HCT116 (cell line): Measurements from ENCODE around the gene HIPK3. TPM values are rescaled to one million over a fixed set of nuclear protein-coding genes. Genes with fewer than 3 reads are reported as not detected.

ENCODE experiments used
- ATAC-seq: fragments of 200-7000 bp; cut with Tn5 transposase; 2 replicates; pipeline ENCODE4 v1.9.1; 2020; ENCODE audit warnings: mild to moderate bottlenecking, moderate library complexity
- BruUV-seq: library from RNA; stranded (reverse); fragments of 400-500 nt; replicated peaks from 2 replicates; lab custom pipeline; 2021; lab: Mats Ljungman, UMichigan
- CTCF ChIA-PET: fragments of 300-600 bp; sonication (Branson Sonifier 250); formaldehyde crosslinking; loops from one replicate; lab custom pipeline; 2021; ENCODE audit warnings: antibody characterized with exemption; lab: Charles Lee
- POLR2A ChIA-PET: fragments of 300-600, 350-600 bp; sonication (Branson Sonifier 250); formaldehyde crosslinking; loops from one replicate; lab custom pipeline; 2021; ENCODE audit warnings: antibody characterized with exemption; lab: Charles Lee
- RAD21 ChIA-PET, 2 experiments: fragments of 300-600 bp; sonication (Branson Sonifier 250); formaldehyde crosslinking; loops; one replicate each; lab custom pipeline; 2023; ENCODE audit warnings: low total read pairs in 2 of 2; ENCODE audit not compliant: uncharacterized antibody in 2 of 2, unreplicated experiment in 2 of 2, low non-redundant PET in 1 of 2; lab: Charles Lee
- DNase-seq: peaks from one replicate; pipeline ENCODE4 v3.0.0-alpha.2; 2010; ENCODE audit warnings: low read depth, low spot score
- H2AFZ ChIP-seq: fragments of 200-600 bp; shearing (Covaris generic), sonication (generic); 2 replicates; pipeline ENCODE4 v1.6.1; 2017; ENCODE audit warnings: low read depth, mixed run types, mixed read lengths, antibody characterized with exemption, low read length; ENCODE audit not compliant: poor library complexity, severe bottlenecking
- H3K27ac ChIP-seq: 2 replicates; pipeline ENCODE4 v1.5.1; 2012; ENCODE audit warnings: low read depth, low read length
- H3K27me3 ChIP-seq: fragments of 200-600 bp; sonication (generic); 2 replicates; pipeline ENCODE4 v1.6.1; 2016; ENCODE audit warnings: mixed run types, low read length, mixed read lengths; ENCODE audit not compliant: insufficient read depth
- H3K36me3 ChIP-seq, 2 experiments: fragments of 200-500 bp in 1 of 2; fragments of 200-600 bp in 1 of 2; sonication (Bioruptor generic) in 1 of 2; sonication (generic) in 1 of 2; 2 replicates each; pipeline versions ENCODE4 v1.5.1 to v1.6.1; 2014 to 2016; ENCODE audit warnings: low read length in 2 of 2, inconsistent platforms in 1 of 2, mixed read lengths in 1 of 2, mixed run types in 1 of 2; ENCODE audit not compliant: insufficient read depth in 2 of 2, control insufficient read depth in 1 of 2
- H3K4me1 ChIP-seq, 2 experiments: fragments of 200-600 bp in 1 of 2; sonication (generic) in 1 of 2; 2 replicates each; pipeline versions ENCODE4 v1.5.1 to v1.6.1; 2012 to 2017; ENCODE audit warnings: low read length in 2 of 2, inconsistent platforms in 1 of 2, mild to moderate bottlenecking in 1 of 2, mixed read lengths in 1 of 2, mixed run types in 1 of 2, moderate library complexity in 1 of 2; ENCODE audit not compliant: insufficient read depth in 2 of 2, control insufficient read depth in 1 of 2
- H3K4me2 ChIP-seq: fragments of 200-600 bp; sonication (generic); 2 replicates; pipeline ENCODE4 v1.6.1; 2017; ENCODE audit warnings: mixed run types, low read length, mixed read lengths
- H3K4me3 ChIP-seq, 2 experiments: fragments of 200-600 bp in 1 of 2; sonication (generic) in 1 of 2; replicated peaks in 1 of 2; 2 replicates each; pipeline ENCODE4 v1.5.1; 2011 to 2016; ENCODE audit warnings: low read length in 2 of 2, control low read depth in 1 of 2, low read depth in 1 of 2, mild to moderate bottlenecking in 1 of 2, mixed read lengths in 1 of 2, mixed run types in 1 of 2
- H3K79me2 ChIP-seq: fragments of 200-600 bp; sonication (generic); 2 replicates; pipeline ENCODE4 v1.6.1; 2017; ENCODE audit warnings: mild to moderate bottlenecking, mixed run types, low read length, moderate library complexity, mixed read lengths; ENCODE audit not compliant: insufficient read depth
- H3K9ac ChIP-seq: fragments of 200-600 bp; sonication (generic); 2 replicates; pipeline ENCODE4 v1.6.1; 2016; ENCODE audit warnings: low read length, mixed read lengths
- H3K9me2 ChIP-seq: fragments of 200-600 bp; sonication (generic), shearing (Covaris generic); 2 replicates; pipeline ENCODE4 v1.6.1; 2017; ENCODE audit warnings: mixed run types, mild to moderate bottlenecking, moderate library complexity; ENCODE audit not compliant: insufficient read depth
- H3K9me3 ChIP-seq, 2 experiments: fragments of 200-500 bp in 1 of 2; fragments of 200-600 bp in 1 of 2; sonication (Bioruptor generic) in 1 of 2; sonication (generic) in 1 of 2; 2 replicates each; pipeline ENCODE4 v1.6.1; 2014 to 2017; ENCODE audit warnings: low read length in 2 of 2, mixed read lengths in 2 of 2, inconsistent platforms in 1 of 2, low read depth in 1 of 2, mild to moderate bottlenecking in 1 of 2, mixed run types in 1 of 2, moderate library complexity in 1 of 2; ENCODE audit not compliant: control insufficient read depth in 1 of 2, insufficient read depth in 1 of 2
- H4K20me1 ChIP-seq: fragments of 200-600 bp; sonication (generic), shearing (Covaris generic); 2 replicates; pipeline ENCODE4 v1.6.1; 2017; ENCODE audit warnings: mixed run types, mild to moderate bottlenecking, moderate library complexity; ENCODE audit not compliant: insufficient read depth
- CTCF ChIP-seq, 3 experiments: fragments of 200-600 bp in 1 of 3; sonication (generic) in 1 of 3; IDR thresholded peaks in 2 of 3; conservative IDR thresholded peaks in 1 of 3; 2 replicates each; pipeline ENCODE4 v1.5.1; 2012 to 2017; ENCODE audit warnings: low read depth in 2 of 3, low read length in 2 of 3, antibody characterized with exemption in 1 of 3, borderline replicate concordance in 1 of 3, control low read depth in 1 of 3, mild to moderate bottlenecking in 1 of 3, mixed read lengths in 1 of 3, mixed run types in 1 of 3, moderate library complexity in 1 of 3; ENCODE audit not compliant: insufficient read depth in 1 of 3
- EGR1 ChIP-seq: IDR thresholded peaks from 2 replicates; pipeline ENCODE4 v1.6.1; 2012; ENCODE audit warnings: low read depth
- ELF1 ChIP-seq: IDR thresholded peaks from 2 replicates; pipeline ENCODE4 v1.6.1; 2012; ENCODE audit warnings: low read depth, borderline replicate concordance
- EZH2 ChIP-seq: fragments of 200-600 bp; sonication (generic); IDR thresholded peaks from 2 replicates; pipeline ENCODE4 v1.6.1; 2017; ENCODE audit warnings: antibody characterized with exemption, mixed run types
- FOSL1 ChIP-seq: IDR thresholded peaks from 2 replicates; pipeline ENCODE4 v1.6.1; 2012; ENCODE audit warnings: low read depth
- POLR2A ChIP-seq: IDR thresholded peaks from 2 replicates; pipeline ENCODE4 v1.7.0; 2011; ENCODE audit warnings: borderline replicate concordance; ENCODE audit not compliant: insufficient read depth, insufficient read length; ENCODE audit errors: extremely low read depth
- POLR2AphosphoS5 ChIP-seq: IDR thresholded peaks from 2 replicates; pipeline ENCODE4 v1.6.1; 2011; ENCODE audit warnings: mild to moderate bottlenecking, low read depth, low read length, moderate library complexity
- RAD21 ChIP-seq: IDR thresholded peaks from 2 replicates; pipeline ENCODE4 v1.6.1; 2012; ENCODE audit warnings: low read depth, mild to moderate bottlenecking
- REST ChIP-seq: IDR thresholded peaks from 2 replicates; pipeline ENCODE4 v1.6.1; 2012; ENCODE audit warnings: low read depth
- SIN3A ChIP-seq: IDR thresholded peaks from 2 replicates; pipeline ENCODE4 v1.6.1; 2012; ENCODE audit warnings: low read depth
- SRF ChIP-seq: IDR thresholded peaks from 2 replicates; pipeline ENCODE4 v1.6.1; 2012; ENCODE audit warnings: low read depth
- YY1 ChIP-seq: IDR thresholded peaks from 2 replicates; pipeline ENCODE4 v1.6.1; 2011; ENCODE audit warnings: low read length, low read depth, moderate library complexity, mild to moderate bottlenecking; ENCODE audit not compliant: insufficient replicate concordance; ENCODE audit errors: extremely low read depth
- ZFX ChIP-seq: fragments of 450-650 bp; IDR thresholded peaks from 2 replicates; pipeline ENCODE4 v1.6.1; 2017
- ZNF274 ChIP-seq: fragments of 200-500 bp; sonication (Bioruptor generic); IDR thresholded peaks from 2 replicates; pipeline ENCODE4 v1.6.1; 2014; ENCODE audit warnings: mild to moderate bottlenecking, low read depth, low read length, inconsistent platforms
- intact Hi-C: fragments of 100-400 bp; cut with micrococcal nuclease; formaldehyde crosslinking; loops from 2 replicates; pipeline ENCODE4 v1.10.0; 2022
- total RNA-seq: library from RNA; stranded (reverse); gene quantifications from one replicate; pipeline ENCODE4 v1.2.1, GENCODE V29; 2021; ENCODE audit not compliant: unreplicated experiment

The HIPK3 gene
- total RNA-seq, 1 experiment from 2014 or later, result 35.2 TPM

GRCh38 chr11:33320814-33321330 is 63.7 kb downstream of the HIPK3 start:
- no peaks in the 10 kb centered on the region for H3K36me3 ChIP-seq
- no peak overlapping the region for H3K4me2 ChIP-seq
- H3K27ac ChIP-seq, result no peak overlapping the region
- no TSS peak for BruUV-seq
- CTCF ChIA-PET, result interaction anchor here (1.7 kb wide), 1 partner anchor 41 kb away, joined by 3 read pairs; no protein-coding TSS in a partner anchor
- no peak overlapping the region for H2AFZ ChIP-seq
- ATAC-seq (no peak), DNase-seq (no peak)
- no peaks in the 10 kb centered on the region for H3K9me2 ChIP-seq
- RAD21 ChIA-PET, result no interaction called here
- TF ChIP-seq ZNF274, result no peak
- no peak for TF ChIP-seq ELF1
- TF ChIP-seq SIN3A, result no peak
- TF ChIP-seq EGR1, result no peak
- TF ChIP-seq CTCF (IDR thresholded peaks at IDR 0.05 in 2 of 3, conservative IDR thresholded peaks at IDR 0.05 in 1 of 3; ENCODE audit: borderline replicate concordance in 1 of 3, insufficient read depth in 1 of 3, low read depth in 2 of 3, low read length in 2 of 3), result no peak
- no peak for TF ChIP-seq RAD21
- TF ChIP-seq EZH2, result no peak
- no peak for TF ChIP-seq SRF
- no peak for TF ChIP-seq FOSL1
- TF ChIP-seq ZFX, result no peak
- TF ChIP-seq YY1, result no peak
- no peak for TF ChIP-seq POLR2A
- no peak for TF ChIP-seq POLR2AphosphoS5
- no peak for TF ChIP-seq REST
- H3K4me3 ChIP-seq, result no peak overlapping the region
- no peaks in the 10 kb centered on the region for H3K27me3 ChIP-seq
- no peaks in the 10 kb centered on the region; the same call in 1 of the 2 replicates for H4K20me1 ChIP-seq
- H3K9ac ChIP-seq, result no peak overlapping the region
- H3K4me1 ChIP-seq, result no peaks in the 10 kb centered on the region
- POLR2A ChIA-PET, result no interaction called here
- intact Hi-C loops, result loop anchor here (10.0 kb wide), 1 partner anchor 356 kb away; no protein-coding TSS in a partner anchor
- peaks cover 58% of the 10 kb centered on the region for H3K79me2 ChIP-seq
- no peaks in the 10 kb centered on the region for H3K9me3 ChIP-seq
